Neural progenitor cell (in vitro differentiated cells): Measurements from ENCODE around the gene IQCN. TPM values are rescaled to one million over a fixed set of nuclear protein-coding genes. Genes with fewer than 3 reads are reported as not detected.

Experiments used
- DNase-seq: peaks from one replicate; pipeline ENCODE4 v3.0.0-alpha.2; 2016; ENCODE audit warnings: low spot score
- H2AFZ ChIP-seq: fragments of 200-600 bp; sonication (generic); replicated peaks from 2 replicates; pipeline ENCODE4 v1.6.1; 2016; ENCODE audit warnings: antibody characterized with exemption
- H3F3A ChIP-seq: fragments of 200-600 bp; sonication (generic); 2 replicates; pipeline ENCODE4 v1.6.1; 2016; ENCODE audit warnings: antibody characterized with exemption, low read depth
- H3K27ac ChIP-seq: fragments of 200-600 bp; sonication (generic); 2 replicates; pipeline ENCODE4 v1.5.1; 2016; ENCODE audit warnings: mild to moderate bottlenecking
- H3K27me3 ChIP-seq: fragments of 200-600 bp; sonication (generic); 2 replicates; pipeline ENCODE4 v1.6.1; 2016; ENCODE audit warnings: mild to moderate bottlenecking, moderate library complexity
- H3K36me3 ChIP-seq: fragments of 200-600 bp; sonication (generic); 2 replicates; pipeline ENCODE4 v1.5.1; 2016
- H3K4me1 ChIP-seq: fragments of 200-600 bp; sonication (generic); 2 replicates; pipeline ENCODE4 v1.6.1; 2016; ENCODE audit warnings: mixed run types
- H3K4me2 ChIP-seq: fragments of 200-600 bp; sonication (generic); 2 replicates; pipeline ENCODE4 v1.6.1; 2016
- H3K4me3 ChIP-seq: fragments of 200-600 bp; sonication (generic); 2 replicates; pipeline ENCODE4 v1.5.1; 2016
- H3K79me2 ChIP-seq: fragments of 200-600 bp; sonication (generic); 2 replicates; pipeline ENCODE4 v1.6.1; 2016; ENCODE audit warnings: low read depth
- H3K9ac ChIP-seq: fragments of 200-600 bp; sonication (generic); 2 replicates; pipeline ENCODE4 v1.6.1; 2016
- H3K9me3 ChIP-seq: fragments of 200-600 bp; sonication (generic); 2 replicates; pipeline ENCODE4 v1.5.1; 2016; ENCODE audit warnings: low read depth
- H4K20me1 ChIP-seq: fragments of 200-600 bp; sonication (generic); 2 replicates; pipeline ENCODE4 v1.6.1; 2016; ENCODE audit warnings: low read depth
- H3K27ac Mint-ChIP-seq: 3 replicates; pipeline ENCODE4 v1.8.0; 2021; ENCODE audit warnings: mixed read lengths
- H3K27me3 Mint-ChIP-seq: 2 replicates; pipeline ENCODE4 v1.8.0; 2022; ENCODE audit warnings: low read depth, mild to moderate bottlenecking, inconsistent platforms, moderate library complexity, mixed read lengths; ENCODE audit not compliant: insufficient read depth
- H3K36me3 Mint-ChIP-seq: 3 replicates; pipeline ENCODE4 v1.8.0; 2021; ENCODE audit warnings: mixed read lengths
- H3K4me1 Mint-ChIP-seq: 3 replicates; pipeline ENCODE4 v1.8.0; 2021; ENCODE audit warnings: mixed read lengths
- H3K4me3 Mint-ChIP-seq: 3 replicates; pipeline ENCODE4 v1.8.0; 2021; ENCODE audit warnings: mild to moderate bottlenecking, moderate library complexity, mixed read lengths
- H3K9me3 Mint-ChIP-seq: 3 replicates; pipeline ENCODE4 v1.8.0; 2020; ENCODE audit warnings: mixed read lengths
- EZH2 ChIP-seq: fragments of 200-600 bp; sonication (generic); IDR thresholded peaks from 2 replicates; pipeline ENCODE4 v1.6.1; 2017; ENCODE audit warnings: antibody characterized with exemption, mild to moderate bottlenecking, moderate library complexity
- EZH2phosphoT487 ChIP-seq: fragments of 200-600 bp; sonication (generic); IDR thresholded peaks from 2 replicates; pipeline ENCODE4 v1.6.1; 2017; ENCODE audit warnings: antibody characterized with exemption
- total RNA-seq: library from RNA; depleted of rRNA; stranded (reverse); fragments of >200 nt; gene quantifications from 2 replicates; pipeline ENCODE4 v1.2.3, GENCODE V29; 2015; ENCODE audit warnings: low replicate concordance
- TF ChIP-seq, protein P1 (sequence below): fragments of 200-600 bp; sonication (generic); IDR thresholded peaks from 2 replicates; pipeline ENCODE4 v1.5.1; 2017; ENCODE audit warnings: antibody characterized with exemption, mild to moderate bottlenecking

The IQCN gene
- total RNA-seq, 1 donor from 2014 or later, result 0.11 TPM

DNA sequence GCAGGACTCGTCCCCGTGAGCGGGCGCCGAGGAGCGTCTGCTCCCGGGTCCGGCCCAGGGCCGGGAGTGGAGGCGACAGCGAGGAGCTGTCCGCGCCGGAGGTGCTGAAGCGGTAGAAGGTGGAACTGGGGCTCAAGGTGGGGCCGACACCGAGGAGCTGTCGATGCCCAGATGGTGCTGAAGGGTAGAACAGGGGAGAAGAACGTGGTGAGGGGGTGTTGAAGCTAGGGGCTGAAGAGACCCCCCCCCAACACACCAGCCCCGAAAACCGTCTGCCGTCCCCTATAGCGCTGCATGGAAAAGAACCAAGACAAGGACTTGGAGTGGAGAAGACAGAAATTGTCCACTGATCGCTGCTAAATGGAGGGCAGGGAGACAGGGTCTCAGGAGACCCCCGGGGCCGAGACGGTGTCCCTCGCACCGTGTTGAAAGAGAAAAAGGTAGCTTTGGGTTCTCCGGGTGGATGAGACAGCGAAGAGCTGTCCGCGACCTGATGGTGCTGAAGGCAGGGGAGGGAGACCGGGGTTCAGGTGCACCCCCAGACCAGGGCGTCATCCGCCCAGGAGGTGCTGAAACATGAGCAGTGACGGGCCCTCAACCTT is 40.9 kb downstream of the IQCN start:
- peak; percentile 96 for DNase-seq
- Histone ChIP-seq H3K4me2 (peak overlapping the region; percentile 82), H3F3A (peaks cover 19% of the 10 kb centered on the region), H3K36me3 (no peaks in the 10 kb centered on the region), H3K79me2 (no peaks in the 10 kb centered on the region), H3K27ac (no peak overlapping the region), H4K20me1 (peaks cover 15% of the 10 kb centered on the region), H2AFZ (no peak overlapping the region), H3K4me1 (no peaks in the 10 kb centered on the region), H3K9me3 (no peaks in the 10 kb centered on the region), H3K4me3 (peak overlapping the region; percentile 37), H3K27me3 (peaks cover 49% of the 10 kb centered on the region), H3K9ac (no peak overlapping the region)
- Mint-ChIP-seq H3K4me3 (no peak overlapping the region), H3K9me3 (peaks cover 6% of the 10 kb centered on the region), H3K4me1 (peaks cover 6% of the 10 kb centered on the region), H3K27ac (no peak overlapping the region), H3K27me3 (peaks cover 31% of the 10 kb centered on the region), H3K36me3 (no peaks in the 10 kb centered on the region)
- TF ChIP-seq EZH2, result peak; percentile 59
- no peak for TF ChIP-seq EZH2phosphoT487

DNA sequence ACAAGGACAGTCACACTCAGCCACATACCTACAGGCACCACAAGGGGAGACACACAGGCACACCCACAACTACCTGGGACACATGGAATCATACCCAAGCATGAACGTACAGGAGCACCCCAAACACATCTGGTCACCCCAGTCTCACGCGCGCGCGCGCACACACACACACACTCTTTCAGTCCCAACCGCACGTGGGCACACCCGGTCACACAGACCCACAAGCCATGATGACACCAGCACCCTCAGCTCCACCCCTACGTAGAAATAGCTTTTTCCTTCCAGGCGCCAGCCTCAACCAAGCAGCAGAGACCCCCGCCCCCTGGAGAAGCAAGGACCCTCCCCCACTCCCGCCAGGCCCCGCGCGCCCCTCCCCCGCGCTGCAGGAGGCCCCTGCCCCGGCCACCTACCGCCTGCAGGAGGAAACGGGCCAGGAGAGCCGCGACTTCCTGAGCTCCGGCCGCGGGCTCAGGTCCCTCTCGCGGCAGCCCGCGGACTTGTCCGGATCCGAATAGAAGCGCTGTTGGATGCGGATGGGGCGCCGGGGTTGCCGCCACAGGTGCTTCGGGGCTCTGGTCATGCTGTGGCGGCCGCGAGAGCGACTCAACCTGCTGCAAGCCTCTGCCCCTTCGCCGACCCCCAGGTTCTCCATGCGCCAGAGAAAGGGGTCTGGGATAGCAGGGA is 41.6 kb downstream of the IQCN start:
- H3F3A ChIP-seq, result peaks cover 19% of the 10 kb centered on the region
- Mint-ChIP-seq H3K4me3 (peak overlapping the region; percentile 74), H3K27ac (no peak overlapping the region), H3K27me3 (peaks cover 34% of the 10 kb centered on the region), H3K4me1 (peaks cover 6% of the 10 kb centered on the region), H3K9me3 (peaks cover 6% of the 10 kb centered on the region), H3K36me3 (no peaks in the 10 kb centered on the region)
- H4K20me1 ChIP-seq, result peaks cover 15% of the 10 kb centered on the region
- no peaks in the 10 kb centered on the region for H3K36me3 ChIP-seq
- no peak overlapping the region for H3K9ac ChIP-seq
- H3K27me3 ChIP-seq, result peaks cover 51% of the 10 kb centered on the region
- H3K4me3 ChIP-seq, result peak overlapping the region; percentile 37
- H2AFZ ChIP-seq, result no peak overlapping the region
- no peak overlapping the region for H3K27ac ChIP-seq
- TF ChIP-seq EZH2 (no peak), EZH2phosphoT487 (no peak)
- TF ChIP-seq, protein P1, sequence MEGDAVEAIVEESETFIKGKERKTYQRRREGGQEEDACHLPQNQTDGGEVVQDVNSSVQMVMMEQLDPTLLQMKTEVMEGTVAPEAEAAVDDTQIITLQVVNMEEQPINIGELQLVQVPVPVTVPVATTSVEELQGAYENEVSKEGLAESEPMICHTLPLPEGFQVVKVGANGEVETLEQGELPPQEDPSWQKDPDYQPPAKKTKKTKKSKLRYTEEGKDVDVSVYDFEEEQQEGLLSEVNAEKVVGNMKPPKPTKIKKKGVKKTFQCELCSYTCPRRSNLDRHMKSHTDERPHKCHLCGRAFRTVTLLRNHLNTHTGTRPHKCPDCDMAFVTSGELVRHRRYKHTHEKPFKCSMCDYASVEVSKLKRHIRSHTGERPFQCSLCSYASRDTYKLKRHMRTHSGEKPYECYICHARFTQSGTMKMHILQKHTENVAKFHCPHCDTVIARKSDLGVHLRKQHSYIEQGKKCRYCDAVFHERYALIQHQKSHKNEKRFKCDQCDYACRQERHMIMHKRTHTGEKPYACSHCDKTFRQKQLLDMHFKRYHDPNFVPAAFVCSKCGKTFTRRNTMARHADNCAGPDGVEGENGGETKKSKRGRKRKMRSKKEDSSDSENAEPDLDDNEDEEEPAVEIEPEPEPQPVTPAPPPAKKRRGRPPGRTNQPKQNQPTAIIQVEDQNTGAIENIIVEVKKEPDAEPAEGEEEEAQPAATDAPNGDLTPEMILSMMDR, result peak; percentile 47
- no peak for DNase-seq
- H3K4me1 ChIP-seq, result no peaks in the 10 kb centered on the region
- peak overlapping the region; percentile 82 for H3K4me2 ChIP-seq
- H3K9me3 ChIP-seq, result no peaks in the 10 kb centered on the region
- no peaks in the 10 kb centered on the region for H3K79me2 ChIP-seq

DNA sequence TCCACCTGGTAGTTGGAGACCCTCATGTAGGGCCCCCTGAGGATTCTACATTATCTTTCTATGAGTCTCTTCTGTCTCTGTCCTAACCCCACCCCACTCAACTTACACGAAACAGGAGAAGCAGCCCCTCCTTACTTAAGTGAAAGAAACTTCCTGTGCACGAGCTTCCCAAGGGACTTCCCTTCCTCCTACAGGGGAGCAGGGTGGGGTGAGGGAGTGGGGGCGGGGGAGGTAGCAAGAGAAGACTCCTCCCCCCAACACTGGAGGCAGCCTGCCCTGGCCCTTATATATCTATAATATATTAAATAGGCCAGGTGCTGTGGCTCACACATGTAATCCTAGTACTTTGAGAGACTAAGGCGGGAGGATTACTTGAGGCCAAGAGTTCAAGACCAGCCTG is 42.5 kb downstream of the IQCN start:
- Histone ChIP-seq H2AFZ (no peak overlapping the region), H3K36me3 (no peaks in the 10 kb centered on the region), H3K4me2 (no peak overlapping the region), H4K20me1 (peaks cover 20% of the 10 kb centered on the region), H3K4me3 (no peak overlapping the region), H3K4me1 (no peaks in the 10 kb centered on the region), H3K79me2 (no peaks in the 10 kb centered on the region), H3K9me3 (no peaks in the 10 kb centered on the region), H3K27me3 (peaks cover 57% of the 10 kb centered on the region), H3K9ac (no peak overlapping the region), H3K27ac (no peak overlapping the region), H3F3A (peaks cover 19% of the 10 kb centered on the region)
- peaks cover 6% of the 10 kb centered on the region for H3K9me3 Mint-ChIP-seq
- TF ChIP-seq, protein P1, result no peak
- TF ChIP-seq EZH2phosphoT487, result no peak
- no peak for TF ChIP-seq EZH2
- DNase-seq, result no peak
- H3K27me3 Mint-ChIP-seq, result peaks cover 38% of the 10 kb centered on the region
- no peaks in the 10 kb centered on the region for H3K36me3 Mint-ChIP-seq
- H3K4me1 Mint-ChIP-seq, result peaks cover 11% of the 10 kb centered on the region
- no peak overlapping the region for H3K4me3 Mint-ChIP-seq
- H3K27ac Mint-ChIP-seq, result no peak overlapping the region
